HepG2 (cell line): ENCODE data around the gene F13B. TPM values are rescaled to one million over a fixed set of nuclear protein-coding genes. Genes with fewer than 3 reads are reported as not detected.

Experiments used
- ATAC-seq: fragments of 200-7000 bp; cut with Tn5 transposase; 3 replicates; pipeline ENCODE4 v1.9.1; 2020; ENCODE audit warnings: mild to moderate bottlenecking, moderate library complexity
- BruUV-seq: library from RNA; stranded (reverse); fragments of 400-500 nt; replicated peaks from 2 replicates; lab custom pipeline; 2021; lab: Mats Ljungman, UMichigan
- CTCF ChIA-PET: fragments of 300-600 bp; formaldehyde crosslinking; extraction: SDS; loops from one replicate; lab custom pipeline; 2021; ENCODE audit warnings: low total read pairs, inconsistent platforms, low intra/inter-chr PET ratio; lab: Yijun Ruan, JAX
- POLR2A ChIA-PET: fragments of 350-600 bp; sonication (Branson Sonifier 250); formaldehyde crosslinking; loops from one replicate; lab custom pipeline; 2020; ENCODE audit warnings: antibody characterized with exemption, inconsistent platforms; lab: Yijun Ruan, JAX
- DNase-seq: peaks from one replicate; pipeline ENCODE4 v3.0.0-alpha.2; 2015; ENCODE audit warnings: low spot score
- FAIRE-seq: peaks from 3 replicates; lab custom pipeline; 2011; peaks lifted over from hg19 to GRCh38; lab: Jason Lieb, UNC
- H2AFZ ChIP-seq: one replicate; pipeline ENCODE4 v1.6.1; 2011; ENCODE audit warnings: low read length, inconsistent platforms
- H3K27ac ChIP-seq: fragments of 300-600 bp; 3 replicates; pipeline ENCODE4 v1.8.0; 2011; ENCODE audit warnings: mixed run types, mild to moderate bottlenecking, mixed read lengths, low read length, inconsistent platforms; ENCODE audit not compliant: insufficient read depth; ENCODE audit errors: extremely low read length
- H3K27me3 ChIP-seq, 2 experiments: fragments of 200-600 bp in 1 of 2; 2 replicates in 1 of 2; 3 replicates in 1 of 2; pipeline versions ENCODE4 v1.6.0 to v1.8.0; 2011; ENCODE audit warnings: low read length in 2 of 2, mild to moderate bottlenecking in 2 of 2, moderate library complexity in 2 of 2, inconsistent platforms in 1 of 2; ENCODE audit not compliant: insufficient read depth in 2 of 2, control insufficient read depth in 1 of 2
- H3K36me3 ChIP-seq, 2 experiments: fragments of 200-600 bp in 1 of 2; replicated peaks in 1 of 2; 2 replicates in 1 of 2; 3 replicates in 1 of 2; pipeline versions ENCODE4 v1.5.1 to v1.8.0; 2011; ENCODE audit warnings: low read length in 2 of 2, inconsistent platforms in 1 of 2; ENCODE audit not compliant: insufficient read depth in 2 of 2, control insufficient read depth in 1 of 2
- H3K4me1 ChIP-seq: 2 replicates; pipeline ENCODE4 v1.5.1; 2012; ENCODE audit warnings: low read length, inconsistent platforms; ENCODE audit not compliant: insufficient read depth
- H3K4me2 ChIP-seq: 2 replicates; pipeline ENCODE4 v1.6.0; 2011; ENCODE audit warnings: low read depth, low read length, inconsistent platforms
- H3K4me3 ChIP-seq, 3 experiments: fragments of 200-600 bp in 1 of 3; sonication (generic), shearing (Covaris generic) in 1 of 3; replicated peaks in 1 of 3; 2 replicates each; pipeline ENCODE4 v1.5.1; 2011 to 2016; ENCODE audit warnings: low read length in 3 of 3, inconsistent platforms in 2 of 3, low read depth in 2 of 3, mild to moderate bottlenecking in 2 of 3, control low read depth in 1 of 3, mixed read lengths in 1 of 3; ENCODE audit not compliant: insufficient read depth in 1 of 3
- H3K79me2 ChIP-seq: one replicate; pipeline ENCODE4 v1.6.1; 2011; ENCODE audit warnings: low read length, inconsistent platforms; ENCODE audit not compliant: insufficient read depth
- H3K9ac ChIP-seq: 2 replicates; pipeline ENCODE4 v1.6.0; 2011; ENCODE audit warnings: mild to moderate bottlenecking, low read depth, low read length, inconsistent platforms; ENCODE audit not compliant: insufficient read depth
- H3K9me3 ChIP-seq: 2 replicates; pipeline ENCODE4 v1.5.1; 2012; ENCODE audit warnings: mild to moderate bottlenecking, low read length
- H4K20me1 ChIP-seq: 2 replicates; pipeline ENCODE4 v1.6.0; 2011; ENCODE audit warnings: inconsistent platforms, mild to moderate bottlenecking, low read length, moderate library complexity; ENCODE audit not compliant: insufficient read depth
- ETV5 ChIP-seq: IDR thresholded peaks from 2 replicates; pipeline ENCODE4 v1.6.1; 2018; ENCODE audit warnings: missing biosample characterization, missing genetic modification reagents, inconsistent platforms, borderline replicate concordance
- GTF2F1 ChIP-seq: fragments of 150-350 bp; IDR thresholded peaks from 2 replicates; pipeline ENCODE4 v1.6.1; 2014; ENCODE audit warnings: low read length
- GZF1 ChIP-seq: sonication (generic); formaldehyde crosslinking; IDR thresholded peaks from 2 replicates; pipeline ENCODE4 v1.5.1; 2020; ENCODE audit warnings: mild to moderate bottlenecking, missing genetic modification reagents
- HNF1B ChIP-seq: sonication (generic); formaldehyde crosslinking; IDR thresholded peaks from 2 replicates; pipeline ENCODE4 v1.5.1; 2020; ENCODE audit warnings: mild to moderate bottlenecking, moderate library complexity, missing genetic modification reagents
- KDM5A ChIP-seq: fragments of 200-600 bp; sonication (generic); IDR thresholded peaks from 2 replicates; pipeline ENCODE4 v1.7.0; 2018; ENCODE audit warnings: antibody characterized with exemption, mild to moderate bottlenecking, low read length, borderline replicate concordance
- MBNL3 ChIP-seq: fragments of 250-450 bp; sonication (Bioruptor Pico); conservative IDR thresholded peaks from 2 replicates; pipeline ENCODE4 v1.8.0; 2022; ENCODE audit warnings: mild to moderate bottlenecking, inconsistent platforms
- POLR2AphosphoS2 ChIP-seq: IDR thresholded peaks from 2 replicates; pipeline ENCODE4 v1.6.1; 2011; ENCODE audit warnings: low read depth, low read length, improper control_type of control experiment
- RFX5 ChIP-seq: IDR thresholded peaks from 2 replicates; pipeline ENCODE4 v1.6.1; 2011; ENCODE audit warnings: low read depth, low read length, improper control_type of control experiment
- TCF12 ChIP-seq, 2 experiments: fragments of 450-650 bp in 1 of 2; sonication (generic) in 1 of 2; formaldehyde crosslinking in 1 of 2; IDR thresholded peaks; 2 replicates each; pipeline versions ENCODE4 v1.6.1 to v1.8.0; 2017 to 2022; ENCODE audit warnings: antibody characterized with exemption in 1 of 2, mild to moderate bottlenecking in 1 of 2, missing genetic modification reagents in 1 of 2, moderate library complexity in 1 of 2
- ZBTB10 ChIP-seq: sonication (generic); formaldehyde crosslinking; IDR thresholded peaks from 2 replicates; pipeline ENCODE4 v1.4.0; 2020; ENCODE audit warnings: missing genetic modification reagents, borderline replicate concordance
- ZNF12 ChIP-seq: sonication (generic); formaldehyde crosslinking; IDR thresholded peaks from 2 replicates; pipeline ENCODE4 v1.5.0; 2020; ENCODE audit warnings: missing genetic modification reagents
- ZNF431 ChIP-seq: sonication (generic); formaldehyde crosslinking; IDR thresholded peaks from 2 replicates; pipeline ENCODE4 v1.9.0; 2022; ENCODE audit warnings: missing genetic modification reagents, low read depth, mild to moderate bottlenecking, borderline replicate concordance
- ZNF569 ChIP-seq: sonication (generic); formaldehyde crosslinking; IDR thresholded peaks from 2 replicates; pipeline ENCODE4 v1.5.0; 2020; ENCODE audit warnings: mild to moderate bottlenecking, missing genetic modification reagents, moderate library complexity, borderline replicate concordance
- WGBS: methylation state at CpG from one replicate; pipeline ENCODE4 v1.1.6; 2017; ENCODE audit warnings: low lambda C conversion rate; 5-methylcytosine and 5-hydroxymethylcytosine counted together
- in situ Hi-C: cut with HindIII; loops from 2 replicates; pipeline ENCODE4 v1.10.0; 2017; ENCODE audit warnings: low pct_unique_long_range_greater_than_20kb; ENCODE audit not compliant: extremely low pct_ligation_motif_present
- intact Hi-C: fragments of 100-400 bp; cut with micrococcal nuclease; formaldehyde crosslinking; loops from one replicate; pipeline ENCODE4 v1.10.0; 2022; ENCODE audit not compliant: unreplicated experiment
- polyA plus RNA-seq, 8 experiments: library from polyadenylated mRNA; depleted of rRNA in 3 of 8; stranded (reverse) in 7 of 8; unstranded in 1 of 8; fragments of >200 nt; fragmentation: Illumina TruSeq in 4 of 8; extraction: Trizol in 4 of 8; gene quantifications; 2 replicates each; pipeline versions ENCODE4 v1.2.1 to v1.2.3, GENCODE V29; 2011 to 2016; ENCODE audit warnings: low read depth in 4 of 8, missing spikeins in 1 of 8, mixed read lengths in 1 of 8; ENCODE audit not compliant: insufficient read depth in 1 of 8
- total RNA-seq, 5 experiments: library from RNA; depleted of rRNA; stranded (reverse); fragments of >200 nt; fragmentation: Illumina TruSeq; extraction: Trizol; gene quantifications; 2 replicates each; pipeline ENCODE4 v1.2.3, GENCODE V29; 2016; ENCODE audit warnings: low read depth in 1 of 5
- TF ChIP-seq, protein P1 (sequence below): sonication (generic); formaldehyde crosslinking; IDR thresholded peaks from 2 replicates; pipeline ENCODE4 v1.5.0; 2020; ENCODE audit warnings: mild to moderate bottlenecking, low read depth, missing genetic modification reagents, borderline replicate concordance
- TF ChIP-seq, protein P2 (sequence below): sonication (generic); formaldehyde crosslinking; IDR thresholded peaks from 2 replicates; pipeline ENCODE4 v1.4.0; 2020; ENCODE audit warnings: mild to moderate bottlenecking, missing genetic modification reagents, borderline replicate concordance

Gene F13B
- total and polyA plus RNA-seq, 2 of the 13 experiments (the other 11 are each of a cell fraction or from before 2014, with no cell fraction given) = 0.41 to 2.7 TPM

GRCh38 chr1:197003132-197003531 lies 63.9 kb downstream of the F13B start:
- H3K9ac ChIP-seq = no peak overlapping the region
- no peak overlapping the region for H3K27ac ChIP-seq
- H3K4me2 ChIP-seq = no peak overlapping the region
- H3K27me3 ChIP-seq = no peaks in the 10 kb centered on the region; a peak in 1 of 5 replicates
- intact Hi-C loops (no loop called here), in situ Hi-C loops (no loop called here)
- WGBS = 0% methylated on average over 2 of the region's 2 CpGs
- BruUV-seq = no TSS peak
- CTCF ChIA-PET = no interaction called here
- FAIRE-seq (no peak), DNase-seq (no peak), ATAC-seq (no peak)
- H3K36me3 ChIP-seq = no peaks in the 10 kb centered on the region
- H3K9me3 ChIP-seq = no peaks in the 10 kb centered on the region
- no peaks in the 10 kb centered on the region for H3K4me1 ChIP-seq
- no peak overlapping the region for H2AFZ ChIP-seq
- POLR2A ChIA-PET = no interaction called here
- H4K20me1 ChIP-seq = no peaks in the 10 kb centered on the region
- H3K4me3 ChIP-seq = no peak overlapping the region
- H3K79me2 ChIP-seq = no peaks in the 10 kb centered on the region
- TF ChIP-seq ZBTB10 (CRISPR knock-in tag) (no peak), MBNL3 (CRISPR knock-in tag) (no peak), GZF1 (CRISPR knock-in tag) (no peak), ETV5 (CRISPR knock-in tag) (no peak), ZNF431 (CRISPR knock-in tag) (no peak), KDM5A (no peak), POLR2AphosphoS2 (no peak), ZNF569 (CRISPR knock-in tag) (no peak), GTF2F1 (no peak), TCF12 (IDR thresholded peaks at IDR 0.05) (no peak), TCF12 (CRISPR knock-in tag; IDR thresholded peaks at IDR 0.05) (no peak), ZNF12 (CRISPR knock-in tag) (no peak), RFX5 (no peak), HNF1B (no peak)
- TF ChIP-seq, protein P1, sequence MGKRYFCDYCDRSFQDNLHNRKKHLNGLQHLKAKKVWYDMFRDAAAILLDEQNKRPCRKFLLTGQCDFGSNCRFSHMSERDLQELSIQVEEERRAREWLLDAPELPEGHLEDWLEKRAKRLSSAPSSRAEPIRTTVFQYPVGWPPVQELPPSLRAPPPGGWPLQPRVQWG (CRISPR knock-in tag) = no peak
- TF ChIP-seq, protein P2, sequence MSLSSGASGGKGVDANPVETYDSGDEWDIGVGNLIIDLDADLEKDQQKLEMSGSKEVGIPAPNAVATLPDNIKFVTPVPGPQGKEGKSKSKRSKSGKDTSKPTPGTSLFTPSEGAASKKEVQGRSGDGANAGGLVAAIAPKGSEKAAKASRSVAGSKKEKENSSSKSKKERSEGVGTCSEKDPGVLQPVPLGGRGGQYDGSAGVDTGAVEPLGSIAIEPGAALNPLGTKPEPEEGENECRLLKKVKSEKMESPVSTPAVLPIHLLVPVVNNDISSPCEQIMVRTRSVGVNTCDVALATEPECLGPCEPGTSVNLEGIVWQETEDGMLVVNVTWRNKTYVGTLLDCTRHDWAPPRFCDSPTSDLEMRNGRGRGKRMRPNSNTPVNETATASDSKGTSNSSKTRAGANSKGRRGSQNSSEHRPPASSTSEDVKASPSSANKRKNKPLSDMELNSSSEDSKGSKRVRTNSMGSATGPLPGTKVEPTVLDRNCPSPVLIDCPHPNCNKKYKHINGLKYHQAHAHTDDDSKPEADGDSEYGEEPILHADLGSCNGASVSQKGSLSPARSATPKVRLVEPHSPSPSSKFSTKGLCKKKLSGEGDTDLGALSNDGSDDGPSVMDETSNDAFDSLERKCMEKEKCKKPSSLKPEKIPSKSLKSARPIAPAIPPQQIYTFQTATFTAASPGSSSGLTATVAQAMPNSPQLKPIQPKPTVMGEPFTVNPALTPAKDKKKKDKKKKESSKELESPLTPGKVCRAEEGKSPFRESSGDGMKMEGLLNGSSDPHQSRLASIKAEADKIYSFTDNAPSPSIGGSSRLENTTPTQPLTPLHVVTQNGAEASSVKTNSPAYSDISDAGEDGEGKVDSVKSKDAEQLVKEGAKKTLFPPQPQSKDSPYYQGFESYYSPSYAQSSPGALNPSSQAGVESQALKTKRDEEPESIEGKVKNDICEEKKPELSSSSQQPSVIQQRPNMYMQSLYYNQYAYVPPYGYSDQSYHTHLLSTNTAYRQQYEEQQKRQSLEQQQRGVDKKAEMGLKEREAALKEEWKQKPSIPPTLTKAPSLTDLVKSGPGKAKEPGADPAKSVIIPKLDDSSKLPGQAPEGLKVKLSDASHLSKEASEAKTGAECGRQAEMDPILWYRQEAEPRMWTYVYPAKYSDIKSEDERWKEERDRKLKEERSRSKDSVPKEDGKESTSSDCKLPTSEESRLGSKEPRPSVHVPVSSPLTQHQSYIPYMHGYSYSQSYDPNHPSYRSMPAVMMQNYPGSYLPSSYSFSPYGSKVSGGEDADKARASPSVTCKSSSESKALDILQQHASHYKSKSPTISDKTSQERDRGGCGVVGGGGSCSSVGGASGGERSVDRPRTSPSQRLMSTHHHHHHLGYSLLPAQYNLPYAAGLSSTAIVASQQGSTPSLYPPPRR = no peak
